Esophagus squamous epithelium (tissue), 4 donors: ENCODE data around the gene ZNF217.
"Not testable (repeated sequence)": the region's sequence is repeated elsewhere in the genome, so short reads cannot be mapped to it uniquely, and the experiment has no call there.

Experiments
- CTCF ChIP-seq, 6 experiments: fragments of 450-650 bp in 4 of 6; fragments of 200-600 bp in 2 of 6; sonication (generic) in 2 of 6; IDR thresholded peaks; one replicate each; pipeline ENCODE4 v1.5.1; 2016 to 2019; ENCODE audit warnings: antibody characterized with exemption in 6 of 6, mild to moderate bottlenecking in 4 of 6, moderate library complexity in 4 of 6
- POLR2A ChIP-seq, 4 donors: fragments of 450-650 bp; IDR thresholded peaks; one replicate each; pipeline ENCODE4 v1.6.1; 2017; ENCODE audit warnings: antibody characterized with exemption in 4 of 4, mild to moderate bottlenecking in 4 of 4, moderate library complexity in 3 of 4

GRCh38 chr20:53596189-53597001 is 2.8 kb upstream of the ZNF217 start:
- not testable (repeated sequence) for TF ChIP-seq POLR2A, CTCF (IDR thresholded peaks at IDR 0.05)
